ENCODE results near the gene GNPTAB.

The GNPTAB gene

DNA sequence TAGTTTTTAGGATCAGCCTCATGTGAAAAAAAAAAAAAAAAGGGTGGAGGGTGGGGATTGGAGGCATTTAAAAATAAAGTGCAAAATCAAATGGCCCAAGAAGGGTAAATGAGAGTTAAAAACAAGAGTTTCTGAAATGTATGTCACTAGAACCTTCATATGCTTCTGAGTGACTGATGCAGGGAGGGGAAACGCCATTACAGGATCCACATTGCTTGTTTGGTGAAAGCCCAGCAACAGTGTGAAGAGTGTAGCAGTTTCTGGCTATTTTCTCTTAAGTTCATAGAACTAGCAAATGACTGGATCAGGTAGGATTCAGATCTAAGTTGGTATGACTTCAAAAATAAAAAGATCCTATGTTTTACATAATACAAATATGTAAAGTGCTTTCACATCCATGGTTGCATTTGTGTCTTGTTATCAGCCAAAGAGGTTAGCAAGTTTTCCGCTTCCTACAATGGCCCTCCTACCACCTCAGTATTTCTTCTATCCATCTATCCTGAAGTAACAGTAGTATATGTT, 130.4 kb downstream of the GNPTAB start:
- ChIA-PET POLR2A (no interaction called here), CTCF (interaction anchor here (1.5 to 3.2 kb wide), 2 partner anchors 7 to 1154 kb away, joined by 3 to 12 read pairs; no protein-coding TSS in a partner anchor)
- DNase-seq (ENCODE audit: extremely low spot score), result no peak
- TF ChIP-seq, protein P1, sequence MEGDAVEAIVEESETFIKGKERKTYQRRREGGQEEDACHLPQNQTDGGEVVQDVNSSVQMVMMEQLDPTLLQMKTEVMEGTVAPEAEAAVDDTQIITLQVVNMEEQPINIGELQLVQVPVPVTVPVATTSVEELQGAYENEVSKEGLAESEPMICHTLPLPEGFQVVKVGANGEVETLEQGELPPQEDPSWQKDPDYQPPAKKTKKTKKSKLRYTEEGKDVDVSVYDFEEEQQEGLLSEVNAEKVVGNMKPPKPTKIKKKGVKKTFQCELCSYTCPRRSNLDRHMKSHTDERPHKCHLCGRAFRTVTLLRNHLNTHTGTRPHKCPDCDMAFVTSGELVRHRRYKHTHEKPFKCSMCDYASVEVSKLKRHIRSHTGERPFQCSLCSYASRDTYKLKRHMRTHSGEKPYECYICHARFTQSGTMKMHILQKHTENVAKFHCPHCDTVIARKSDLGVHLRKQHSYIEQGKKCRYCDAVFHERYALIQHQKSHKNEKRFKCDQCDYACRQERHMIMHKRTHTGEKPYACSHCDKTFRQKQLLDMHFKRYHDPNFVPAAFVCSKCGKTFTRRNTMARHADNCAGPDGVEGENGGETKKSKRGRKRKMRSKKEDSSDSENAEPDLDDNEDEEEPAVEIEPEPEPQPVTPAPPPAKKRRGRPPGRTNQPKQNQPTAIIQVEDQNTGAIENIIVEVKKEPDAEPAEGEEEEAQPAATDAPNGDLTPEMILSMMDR (IDR thresholded peaks at IDR 0.05; ENCODE audit: control extremely low read depth, extremely low read depth, low read depth, missing control alignments), result no peak

- peak; percentile 26 for DNase-seq (ENCODE audit: extremely low spot score)
- CTCF ChIA-PET, result interaction anchor here (0.8 to 3.2 kb wide), 6 partner anchors 9 to 73 kb away, joined by 3 to 12 read pairs (median 4); no protein-coding TSS in a partner anchor
- TF ChIP-seq, protein P1 (IDR thresholded peaks at IDR 0.05; ENCODE audit: control extremely low read depth, extremely low read depth, low read depth, missing control alignments), result peak; percentile 22
- POLR2A ChIA-PET, result no interaction called here
Measured at GRCh38 chr12:101698800-101699347, 131.9 kb downstream of the GNPTAB start.

GRCh38 chr12:101697930-101698799, 132.6 kb downstream of the GNPTAB start:
- TF ChIP-seq, protein P1 (IDR thresholded peaks at IDR 0.05; ENCODE audit: control extremely low read depth, extremely low read depth, low read depth, missing control alignments), result no peak
- ChIA-PET CTCF (interaction anchor here (0.8 to 3.2 kb wide), 6 partner anchors 10 to 74 kb away, joined by 3 to 12 read pairs (median 4); no protein-coding TSS in a partner anchor), POLR2A (interaction anchor here (1.1 kb wide), 1 partner anchor 20 kb away, joined by 3 read pairs; no protein-coding TSS in a partner anchor)
- peak; percentile 29 for DNase-seq (ENCODE audit: extremely low spot score)

DNA sequence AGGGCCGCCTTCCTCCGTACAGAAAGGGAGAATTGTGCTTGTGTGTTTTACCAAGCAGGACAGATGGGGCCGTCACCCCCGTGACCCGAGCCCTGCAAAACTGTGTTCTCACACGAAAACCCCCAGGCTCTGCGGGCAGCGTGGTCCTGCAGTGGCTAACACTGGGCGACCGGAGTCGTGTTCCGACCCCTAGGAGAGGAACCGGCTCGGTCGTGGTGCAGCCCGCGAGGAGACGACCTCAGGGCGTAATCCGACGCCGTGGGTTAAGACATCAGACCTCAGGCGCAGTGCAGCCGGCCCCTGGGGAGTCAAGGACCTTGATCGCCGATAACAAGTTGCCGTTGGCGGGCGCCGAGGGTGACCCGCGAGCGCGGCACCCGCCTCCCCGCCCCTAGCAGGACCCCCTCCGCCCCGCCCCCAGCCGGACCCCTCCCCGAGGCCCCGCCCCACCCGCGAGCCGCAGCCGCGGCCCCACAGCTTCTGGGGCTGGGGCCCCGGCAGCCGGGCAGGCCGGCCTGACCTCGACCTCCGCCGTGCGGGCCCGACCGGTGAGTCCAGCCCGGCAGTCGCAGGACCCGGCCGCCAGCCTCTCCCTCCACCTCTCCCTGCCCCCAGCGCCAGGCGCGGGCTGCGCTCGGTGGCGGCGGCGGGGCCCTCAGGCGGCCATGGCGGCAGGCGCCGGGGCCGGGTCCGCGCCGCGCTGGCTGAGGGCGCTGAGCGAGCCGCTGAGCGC, 133.4 kb downstream of the GNPTAB start, which contains the start of gene CHPT1:
TSS of gene CHPT1 (plus strand) at position 444 of the 733 bp plus-strand sequence. CDS start at position 666, 222 bp downstream.
- POLR2A ChIA-PET, result interaction anchor here (1.1 kb wide), 1 partner anchor 20 kb away, joined by 3 read pairs; no protein-coding TSS in a partner anchor
- CTCF ChIA-PET, result interaction anchor here (3.2 kb wide), 1 partner anchor 10 kb away, joined by 12 read pairs; no protein-coding TSS in a partner anchor
- peak; percentile 80 for DNase-seq (ENCODE audit: extremely low spot score)

DNA sequence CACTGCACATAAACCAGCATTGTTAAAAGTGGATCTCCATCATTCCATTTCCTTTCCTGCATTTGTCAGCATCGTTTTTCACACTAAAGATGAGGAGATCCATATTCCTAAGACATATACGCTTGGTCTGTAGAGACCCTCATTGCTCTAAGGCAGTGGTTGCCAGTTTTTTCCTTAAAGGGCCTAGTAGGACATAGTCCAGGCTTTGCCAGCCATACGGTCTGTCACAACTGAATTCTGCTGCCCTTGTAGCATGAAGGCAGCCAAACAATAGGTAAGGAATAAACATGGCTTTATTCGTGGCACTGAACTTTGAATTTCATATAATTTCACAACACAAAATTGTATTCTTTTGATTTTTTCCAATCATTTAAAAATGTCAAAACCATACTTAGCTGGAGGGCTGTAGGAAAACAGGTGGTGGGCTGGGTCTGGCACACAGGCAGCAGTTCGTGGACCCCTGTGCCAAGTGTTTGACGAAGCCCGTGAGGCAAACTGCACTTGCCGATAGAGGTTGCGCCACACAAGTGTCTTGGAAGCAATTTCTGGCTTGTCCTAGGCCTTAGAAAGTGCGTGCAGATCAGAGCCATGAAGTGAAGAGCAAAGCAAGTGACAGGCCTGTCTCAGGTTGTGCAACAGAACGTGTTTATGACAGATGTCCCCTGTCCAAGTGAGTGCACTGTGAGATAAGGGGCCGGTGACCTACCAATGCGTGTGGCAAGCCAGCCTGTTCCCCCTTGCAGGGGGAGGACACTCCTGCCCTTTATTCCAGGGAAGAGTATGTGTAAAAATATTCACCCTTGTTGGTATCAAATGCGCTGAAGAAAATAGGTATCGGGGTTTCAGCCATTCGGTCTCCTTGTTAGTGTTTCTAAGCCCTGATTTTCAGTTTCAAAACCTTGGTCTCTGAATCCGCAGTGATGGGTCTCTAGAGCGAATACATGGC, 134.2 kb downstream of the GNPTAB start:
- peak; percentile 49 for DNase-seq (ENCODE audit: extremely low spot score)
- TF ChIP-seq, protein P1 (IDR thresholded peaks at IDR 0.05; ENCODE audit: control extremely low read depth, extremely low read depth, low read depth, missing control alignments), result no peak
- ChIA-PET POLR2A (no interaction called here), CTCF (no interaction called here)

More for the DNA sequence above, 133.4 kb downstream of the GNPTAB start, which contains the start of gene CHPT1:
- TF ChIP-seq, protein P1 (IDR thresholded peaks at IDR 0.05; ENCODE audit: control extremely low read depth, extremely low read depth, low read depth, missing control alignments), result no peak
